Thoracic aorta (tissue), 2 donors: Measurements from ENCODE around the gene TGFBR1. TPM values are rescaled to one million over a fixed set of nuclear protein-coding genes. Genes with fewer than 3 reads are reported as not detected.

Experiments used
- ATAC-seq: fragments of 150-250 bp; one replicate; pipeline ENCODE4 v1.8.0; 2017; ENCODE audit warnings: low read depth; ENCODE audit not compliant: insufficient number of reproducible peaks, low FRiP score
- DNase-seq: peaks from one replicate; pipeline ENCODE4 v3.0.0-alpha.2; 2020; ENCODE audit warnings: low spot score
- H3K27ac ChIP-seq, 2 donors: fragments of 200-600 bp; sonication (generic); 1 replicate in 1 of 2; 2 replicates in 1 of 2; pipeline ENCODE4 v1.5.1; 2016; ENCODE audit warnings: mild to moderate bottlenecking in 2 of 2, moderate library complexity in 2 of 2
- H3K27me3 ChIP-seq: fragments of 200-600 bp; sonication (generic); replicated peaks from 2 replicates; pipeline ENCODE4 v1.6.0; 2016; ENCODE audit warnings: mild to moderate bottlenecking; ENCODE audit not compliant: insufficient read depth
- H3K36me3 ChIP-seq: fragments of 200-600 bp; sonication (generic); one replicate; pipeline ENCODE4 v1.5.1; 2016
- H3K4me1 ChIP-seq, 2 donors: fragments of 200-600 bp; sonication (generic); 1 replicate in 1 of 2; 2 replicates in 1 of 2; pipeline versions ENCODE4 v1.5.1 to v1.6.0; 2016; ENCODE audit warnings: low read depth in 2 of 2, mild to moderate bottlenecking in 1 of 2; ENCODE audit not compliant: control insufficient read depth in 1 of 2
- H3K4me3 ChIP-seq: fragments of 200-600 bp; sonication (generic); 2 replicates; pipeline ENCODE4 v1.5.1; 2016; ENCODE audit warnings: mild to moderate bottlenecking
- H3K9me3 ChIP-seq: fragments of 200-600 bp; sonication (generic); 2 replicates; pipeline ENCODE4 v1.5.1; 2016
- total RNA-seq, 2 donors: library from RNA; depleted of rRNA; stranded (reverse); fragments of >200 nt; gene quantifications; one replicate each; pipeline versions ENCODE4 v1.1.0 to v1.2.3, GENCODE V29; 2016
- TF ChIP-seq, protein P1 (sequence below): fragments of 200-600 bp; sonication (generic); IDR thresholded peaks from one replicate; pipeline ENCODE4 v1.5.1; 2019; ENCODE audit warnings: antibody characterized with exemption

TGFBR1 gene
- total RNA-seq, 2 donors from 2014 or later, result 76.8 to 87.2 TPM

DNA sequence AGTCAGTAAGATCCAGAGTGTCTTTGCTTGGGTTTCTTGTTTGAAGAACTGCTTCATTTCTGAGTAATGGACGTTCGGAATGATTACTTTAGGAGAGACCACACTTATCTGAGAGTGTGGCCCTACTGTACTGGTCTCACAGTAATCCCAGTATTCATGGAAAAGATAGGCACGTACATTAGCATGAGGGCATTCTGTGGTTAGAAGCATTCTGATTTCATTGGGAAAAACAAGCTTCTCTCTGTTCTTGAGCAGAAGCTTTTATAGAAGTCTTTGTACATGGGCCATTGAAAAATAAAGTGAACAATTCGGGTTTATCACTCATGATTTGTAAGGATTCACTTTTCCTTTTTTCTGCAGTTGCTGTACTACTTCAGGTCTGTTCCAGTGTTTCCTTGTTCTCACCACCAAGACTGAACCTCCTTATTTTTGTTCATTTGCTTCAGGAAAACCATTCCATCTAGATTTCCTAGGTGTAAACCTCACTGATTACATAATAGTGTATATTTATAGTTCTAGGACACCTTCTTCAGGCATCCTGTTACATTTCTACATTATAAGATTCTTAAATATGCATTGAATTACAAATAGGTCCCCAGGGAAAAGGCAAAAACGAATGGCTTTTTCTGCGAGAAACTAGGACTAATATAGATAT is 10.1 kb downstream of the TGFBR1 start:
- Histone ChIP-seq H3K36me3 (no peaks in the 10 kb centered on the region), H3K4me1 (peaks cover 63 to 78% of the 10 kb centered on the region in 2 donors), H3K27me3 (no peaks in the 10 kb centered on the region), H3K9me3 (no peaks in the 10 kb centered on the region), H3K27ac (no peak overlapping the region), H3K4me3 (no peak overlapping the region)
- TF ChIP-seq, protein P1, sequence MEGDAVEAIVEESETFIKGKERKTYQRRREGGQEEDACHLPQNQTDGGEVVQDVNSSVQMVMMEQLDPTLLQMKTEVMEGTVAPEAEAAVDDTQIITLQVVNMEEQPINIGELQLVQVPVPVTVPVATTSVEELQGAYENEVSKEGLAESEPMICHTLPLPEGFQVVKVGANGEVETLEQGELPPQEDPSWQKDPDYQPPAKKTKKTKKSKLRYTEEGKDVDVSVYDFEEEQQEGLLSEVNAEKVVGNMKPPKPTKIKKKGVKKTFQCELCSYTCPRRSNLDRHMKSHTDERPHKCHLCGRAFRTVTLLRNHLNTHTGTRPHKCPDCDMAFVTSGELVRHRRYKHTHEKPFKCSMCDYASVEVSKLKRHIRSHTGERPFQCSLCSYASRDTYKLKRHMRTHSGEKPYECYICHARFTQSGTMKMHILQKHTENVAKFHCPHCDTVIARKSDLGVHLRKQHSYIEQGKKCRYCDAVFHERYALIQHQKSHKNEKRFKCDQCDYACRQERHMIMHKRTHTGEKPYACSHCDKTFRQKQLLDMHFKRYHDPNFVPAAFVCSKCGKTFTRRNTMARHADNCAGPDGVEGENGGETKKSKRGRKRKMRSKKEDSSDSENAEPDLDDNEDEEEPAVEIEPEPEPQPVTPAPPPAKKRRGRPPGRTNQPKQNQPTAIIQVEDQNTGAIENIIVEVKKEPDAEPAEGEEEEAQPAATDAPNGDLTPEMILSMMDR, result no peak
- DNase-seq, result no peak
- no peak for ATAC-seq

DNA sequence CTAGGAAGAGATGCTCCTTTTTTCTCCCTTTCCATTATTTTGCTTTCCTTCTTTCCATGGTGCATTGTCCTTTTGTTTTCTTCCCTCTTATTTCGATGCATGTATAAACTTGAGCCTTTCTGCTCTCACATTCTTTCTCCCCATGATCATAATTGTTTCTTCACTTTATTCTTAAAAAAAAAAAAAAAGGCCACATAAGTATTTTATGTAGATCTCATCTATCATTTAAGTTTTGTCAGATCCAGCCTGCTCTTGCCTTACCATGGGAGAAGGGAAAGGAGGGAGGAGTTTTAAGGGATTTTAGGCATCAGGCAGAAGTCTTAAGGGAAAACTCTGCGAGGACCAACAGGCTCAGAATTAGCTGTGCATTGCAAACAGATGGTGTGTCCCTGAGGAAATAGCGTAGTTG is 11.1 kb downstream of the TGFBR1 start:
- Histone ChIP-seq H3K9me3 (no peaks in the 10 kb centered on the region), H3K4me3 (no peak overlapping the region), H3K4me1 (peaks cover 60 to 79% of the 10 kb centered on the region in 2 donors), H3K27ac (no peak overlapping the region), H3K27me3 (no peaks in the 10 kb centered on the region), H3K36me3 (no peaks in the 10 kb centered on the region)
- TF ChIP-seq, protein P1, result no peak
- no peak for DNase-seq
- ATAC-seq, result no peak

DNA sequence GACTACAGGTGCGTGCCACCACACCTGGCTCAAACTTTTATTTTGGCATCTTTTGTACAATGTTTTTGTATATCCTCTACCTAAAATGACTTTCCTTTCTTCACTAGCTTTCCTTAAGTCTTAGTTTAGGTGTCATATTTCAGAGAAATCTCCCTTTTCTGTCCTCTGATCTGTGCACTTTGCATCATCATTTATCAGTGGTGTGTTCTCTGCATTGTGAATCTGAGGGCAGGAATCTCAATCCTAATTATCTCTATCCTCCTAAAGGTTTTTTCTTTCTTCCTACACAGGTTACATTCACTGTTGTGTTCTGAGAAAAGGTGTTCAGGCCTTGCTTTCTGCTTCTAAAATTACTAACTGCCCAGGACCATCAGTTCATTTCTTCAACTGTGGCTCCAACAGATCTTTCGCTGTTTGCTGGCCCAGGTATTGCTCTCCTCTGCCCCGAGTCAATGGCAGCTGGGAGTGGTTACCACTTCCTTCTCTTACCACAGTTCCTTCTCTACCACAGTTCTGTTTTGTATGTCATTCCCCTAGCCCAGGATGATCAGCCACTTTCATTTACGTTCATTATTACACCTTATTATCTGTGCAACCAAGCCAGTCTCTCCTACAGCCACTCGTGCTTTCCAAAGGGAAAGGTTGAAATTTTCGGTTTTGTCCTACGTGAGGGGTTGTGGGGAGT is 14.0 kb downstream of the TGFBR1 start:
- TF ChIP-seq, protein P1, result no peak
- no peak for DNase-seq
- ATAC-seq, result no peak

DNA sequence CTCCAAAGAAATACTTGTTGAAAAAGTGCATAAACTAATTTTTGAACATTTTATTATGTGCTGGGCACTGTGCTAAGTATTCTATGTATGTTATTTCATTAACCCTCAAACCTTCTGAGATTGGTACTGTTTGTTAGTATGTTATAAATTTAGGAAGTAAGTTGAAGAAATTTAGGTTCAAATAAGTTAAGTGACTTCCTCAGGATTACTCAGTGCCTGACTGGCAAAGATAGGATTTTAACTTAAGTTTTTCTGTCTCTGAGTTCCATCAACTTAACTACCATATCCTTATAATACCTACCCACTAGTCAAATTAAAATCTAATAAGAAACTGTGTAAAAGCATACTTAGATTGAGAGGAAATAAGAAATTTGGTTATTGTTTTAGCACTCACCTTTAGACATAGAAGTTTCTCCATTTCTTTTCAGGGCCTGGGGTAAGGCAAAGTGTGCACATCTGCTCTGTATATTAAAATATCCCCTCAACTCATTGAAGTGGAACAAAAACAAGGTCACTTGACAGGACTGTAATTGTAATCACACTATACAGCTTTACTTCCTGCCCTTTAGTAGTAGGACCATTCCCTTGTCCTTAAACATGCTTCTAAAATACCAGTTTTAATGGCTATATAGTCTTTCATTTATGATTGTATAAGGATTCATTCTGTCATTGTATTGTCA is 15.2 kb downstream of the TGFBR1 start:
- DNase-seq, result no peak
- no peaks in the 10 kb centered on the region for H3K27me3 ChIP-seq
- ATAC-seq, result no peak
- no peaks in the 10 kb centered on the region for H3K9me3 ChIP-seq
- no peak overlapping the region for H3K4me3 ChIP-seq
- H3K4me1 ChIP-seq, result peaks cover 25 to 53% of the 10 kb centered on the region in 2 donors
- TF ChIP-seq, protein P1, result no peak
- no peaks in the 10 kb centered on the region for H3K36me3 ChIP-seq
- H3K27ac ChIP-seq, result no peak overlapping the region

More for the DNA sequence above, 14.0 kb downstream of the TGFBR1 start:
- Histone ChIP-seq H3K36me3 (no peaks in the 10 kb centered on the region), H3K4me3 (no peak overlapping the region), H3K27ac (no peak overlapping the region), H3K9me3 (no peaks in the 10 kb centered on the region), H3K4me1 (peaks cover 36 to 65% of the 10 kb centered on the region in 2 donors), H3K27me3 (no peaks in the 10 kb centered on the region)

DNA sequence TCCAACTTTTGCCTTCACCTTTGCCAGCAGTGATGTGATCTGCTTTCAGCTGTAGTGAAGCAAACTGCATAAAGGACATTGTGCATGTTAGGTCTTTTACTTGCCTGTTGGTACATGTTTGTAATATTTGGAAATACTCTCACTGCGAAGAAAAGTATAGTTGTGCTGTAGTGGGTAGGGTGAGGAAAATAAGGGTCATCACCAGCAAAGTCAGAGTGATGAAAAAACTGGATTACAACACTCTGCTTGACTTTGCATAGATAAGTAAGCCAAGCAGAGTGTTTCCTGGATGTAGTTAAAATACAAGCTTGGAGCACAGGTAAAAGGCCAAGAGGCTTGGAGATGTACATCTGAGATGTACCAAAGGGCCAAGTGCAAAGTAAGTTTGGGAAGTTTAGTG is 16.7 kb downstream of the TGFBR1 start:
- Histone ChIP-seq H3K27ac (no peak overlapping the region), H3K4me1 (peaks cover 14 to 40% of the 10 kb centered on the region in 2 donors), H3K4me3 (no peak overlapping the region), H3K9me3 (no peaks in the 10 kb centered on the region), H3K36me3 (no peaks in the 10 kb centered on the region), H3K27me3 (no peaks in the 10 kb centered on the region)
- TF ChIP-seq, protein P1, result no peak
- DNase-seq (no peak), ATAC-seq (no peak)
